HUDEP-2 (cell line): ENCODE data around the gene RNU1-4.
A peak's percentile ranks its signal among the peaks of the same experiment; 100 is the strongest.
"Not testable (repeated sequence)": the region's sequence is repeated elsewhere in the genome, so short reads cannot be mapped to it uniquely, and the experiment has no call there.

Experiments used
- DNase-seq, 76 experiments: peaks; one replicate each; lab custom pipeline; 2025; ENCODE audit not compliant: unreplicated experiment in 76 of 76; lab: John Stamatoyannopoulos, UW

The RNU1-4 gene

DNA sequence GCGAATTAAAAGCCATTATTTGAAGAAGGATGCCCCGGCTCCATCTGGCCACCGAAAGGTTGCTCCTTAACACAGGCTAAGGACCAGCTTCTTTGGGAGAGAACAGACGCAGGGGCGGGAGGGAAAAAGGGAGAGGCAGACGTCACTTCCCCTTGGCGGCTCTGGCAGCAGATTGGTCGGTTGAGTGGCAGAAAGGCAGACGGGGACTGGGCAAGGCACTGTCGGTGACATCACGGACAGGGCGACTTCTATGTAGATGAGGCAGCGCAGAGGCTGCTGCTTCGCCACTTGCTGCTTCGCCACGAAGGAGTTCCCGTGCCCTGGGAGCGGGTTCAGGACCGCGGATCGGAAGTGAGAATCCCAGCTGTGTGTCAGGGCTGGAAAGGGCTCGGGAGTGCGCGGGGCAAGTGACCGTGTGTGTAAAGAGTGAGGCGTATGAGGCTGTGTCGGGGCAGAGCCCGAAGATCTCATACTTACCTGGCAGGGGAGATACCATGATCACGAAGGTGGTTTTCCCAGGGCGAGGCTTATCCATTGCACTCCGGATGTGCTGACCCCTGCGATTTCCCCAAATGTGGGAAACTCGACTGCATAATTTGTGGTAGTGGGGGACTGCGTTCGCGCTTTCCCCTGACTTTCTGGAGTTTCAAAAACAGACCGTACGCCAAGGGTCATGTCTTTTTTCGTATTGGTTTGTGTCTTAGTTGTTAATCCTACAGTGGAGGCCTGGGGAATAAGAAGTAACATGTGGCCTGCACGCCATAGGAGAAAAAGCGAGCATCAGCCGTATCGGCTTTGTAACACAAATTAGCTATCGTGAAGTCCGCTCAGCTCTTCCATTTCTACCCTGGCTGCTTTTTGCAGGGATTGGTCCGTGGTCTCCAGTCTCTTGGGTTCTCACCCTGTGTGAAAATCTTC is at the start of gene RNU1-4:
Gene RNU1-4 (plus strand): TSS at position 470 of the 918 bp plus-strand sequence.
- not testable (repeated sequence) for DNase-seq

DNA sequence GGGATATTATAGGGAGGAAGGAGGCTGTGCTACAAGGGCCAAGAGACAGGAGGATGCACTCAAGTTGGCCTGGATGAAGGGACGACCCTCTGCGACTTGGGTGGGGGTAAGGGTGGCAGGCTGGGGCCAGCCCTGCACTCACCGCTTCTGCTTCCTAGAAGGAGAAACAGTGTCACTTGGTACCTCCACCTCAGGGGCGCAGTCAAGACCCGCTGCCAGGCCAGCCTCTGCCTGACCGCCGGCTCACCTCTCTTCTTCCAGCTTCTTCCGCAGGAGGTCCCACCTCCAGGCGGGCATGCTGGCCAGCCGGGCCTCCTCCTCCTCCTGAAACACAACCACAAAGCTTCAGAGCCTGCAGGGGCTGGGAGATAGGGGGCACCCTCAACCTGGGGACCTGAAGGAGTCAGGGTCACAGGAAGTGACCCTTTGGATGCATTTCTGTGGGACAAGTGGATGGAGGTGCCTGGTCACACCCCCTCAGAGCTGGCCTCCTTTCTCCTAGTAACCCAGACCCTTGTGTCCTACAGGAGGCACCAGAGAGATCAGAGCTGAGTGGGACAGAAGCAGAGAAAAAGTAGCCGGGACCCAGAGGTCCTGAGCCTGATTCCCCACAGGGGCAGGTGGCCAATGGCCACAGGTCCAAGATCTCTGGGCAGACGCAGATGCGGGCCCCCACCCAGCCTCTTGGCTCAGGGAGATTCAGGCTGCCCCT is 49.2 kb upstream of the RNU1-4 start:
- DNase-seq, result not testable (repeated sequence)

DNA sequence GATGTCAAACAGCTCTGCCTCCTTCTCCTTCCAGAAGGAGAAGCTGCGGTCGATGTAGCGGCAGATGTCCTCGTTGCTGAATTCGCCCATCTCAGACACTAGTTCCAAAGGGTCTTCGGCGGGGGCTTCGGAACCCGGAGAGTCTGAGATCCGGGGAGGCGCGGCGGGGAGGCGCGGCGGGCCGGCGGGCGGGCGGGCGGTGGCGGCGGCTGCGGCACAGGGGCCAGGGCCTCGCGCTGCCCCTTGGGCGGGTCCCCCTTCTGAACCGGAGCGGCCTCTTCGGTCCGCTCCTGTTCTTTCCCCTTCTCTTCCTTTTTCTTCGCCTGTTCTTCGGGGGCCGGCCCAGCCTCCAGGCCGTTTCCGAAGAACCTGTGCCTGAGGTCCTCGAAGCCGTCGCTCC is 48.0 kb upstream of the RNU1-4 start:
- not testable (repeated sequence) for DNase-seq

DNA sequence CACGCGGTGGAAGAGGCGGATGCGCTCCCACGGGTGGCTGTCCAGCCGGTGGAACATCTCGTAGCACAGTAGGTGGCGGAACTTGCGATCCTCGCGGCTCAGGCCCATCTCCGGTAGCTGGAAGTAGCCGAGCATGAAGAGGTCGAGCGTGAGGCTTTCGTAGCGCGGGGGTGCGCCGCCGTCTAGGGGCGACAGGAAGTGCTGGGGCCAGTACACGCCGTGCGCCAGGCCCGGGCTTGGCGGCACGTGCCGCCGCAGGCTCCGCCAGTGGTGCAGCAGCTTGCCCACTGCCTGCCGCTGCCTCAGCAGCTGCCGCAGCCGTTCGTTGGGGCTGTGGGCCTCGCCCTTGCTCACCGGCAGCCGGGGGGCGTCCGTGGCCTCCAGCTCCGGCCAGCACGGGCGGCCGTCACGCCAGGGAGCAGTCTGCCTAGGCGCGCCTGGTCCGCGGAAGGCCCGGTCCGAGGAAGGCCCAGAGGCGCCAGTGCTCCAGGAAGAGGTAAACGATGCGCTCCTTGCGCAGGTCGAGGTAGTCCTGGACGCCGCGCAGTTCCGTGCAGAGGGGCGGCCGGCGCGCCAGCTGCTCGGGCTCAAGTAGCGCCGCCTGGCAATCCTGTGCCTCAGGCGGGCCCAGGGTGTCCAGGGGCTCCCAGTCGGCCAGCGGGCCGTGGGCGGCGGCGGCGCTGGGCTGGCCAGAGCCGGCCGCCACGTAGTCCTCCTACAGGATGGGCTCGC is 47.4 kb upstream of the RNU1-4 start:
- not testable (repeated sequence) for DNase-seq

DNA sequence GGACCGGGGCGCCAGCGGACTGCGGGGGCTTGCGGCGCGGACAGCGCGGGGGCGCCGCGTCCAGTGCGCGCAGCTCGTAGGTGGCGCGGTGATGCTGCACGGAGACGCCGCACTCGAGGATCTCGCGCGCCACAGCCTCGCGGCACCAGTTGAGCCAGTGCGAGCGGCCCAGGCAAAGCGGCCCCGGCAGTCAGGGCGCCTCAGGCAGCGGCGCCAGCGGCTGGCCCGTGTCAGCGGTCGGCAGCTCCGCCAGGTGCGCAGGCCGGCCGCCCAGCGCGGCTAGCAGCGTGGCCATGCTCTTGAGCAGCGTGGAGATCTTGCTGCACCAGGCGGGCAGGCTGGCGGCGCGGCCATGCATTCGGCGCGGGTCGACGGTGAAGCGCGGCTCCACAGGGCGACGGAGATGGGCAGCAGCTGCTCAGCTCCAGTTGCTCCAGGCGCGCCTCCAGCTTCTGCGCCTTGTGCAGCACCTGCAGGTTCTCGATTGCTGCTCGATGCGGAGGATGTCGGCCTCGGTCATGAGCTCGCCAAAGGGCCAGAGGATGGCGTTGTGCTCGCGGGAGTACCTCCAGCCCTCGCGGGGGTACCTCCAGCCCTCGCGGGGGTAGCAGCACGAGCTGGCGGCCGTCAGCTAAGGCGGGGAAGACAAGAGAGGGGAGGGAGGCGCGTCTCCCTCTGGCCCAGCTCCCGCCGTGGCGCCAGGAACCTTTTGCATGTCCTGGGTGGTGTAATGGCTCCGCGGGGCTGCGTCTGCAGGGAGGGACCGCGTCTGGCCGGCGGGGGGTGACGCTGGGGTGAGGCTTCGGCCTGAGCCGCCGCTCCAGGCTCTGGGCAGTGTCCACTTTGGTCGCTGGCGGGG is 46.6 kb upstream of the RNU1-4 start:
- DNase-seq, result not testable (repeated sequence)

DNA sequence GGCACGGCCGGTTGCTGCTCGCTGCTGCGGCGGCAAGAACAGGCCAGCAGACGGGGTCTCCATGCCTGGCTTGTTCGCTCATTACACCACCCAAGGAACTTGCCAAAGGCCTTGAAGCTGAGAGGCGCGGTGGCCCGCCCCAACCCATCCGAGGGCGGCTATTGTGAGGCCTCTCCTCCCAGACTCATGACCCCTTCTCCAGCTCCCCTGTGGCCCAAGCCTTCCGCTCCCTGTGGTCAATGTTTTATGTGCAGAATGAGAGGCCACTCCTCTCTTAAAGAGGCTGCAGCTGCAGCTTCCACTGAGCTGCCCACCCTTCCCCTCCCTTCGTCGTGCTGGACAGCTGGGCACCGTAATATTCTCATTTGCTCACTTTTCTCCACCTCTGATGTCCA is 46.0 kb upstream of the RNU1-4 start:
- not testable (repeated sequence) for DNase-seq

DNA sequence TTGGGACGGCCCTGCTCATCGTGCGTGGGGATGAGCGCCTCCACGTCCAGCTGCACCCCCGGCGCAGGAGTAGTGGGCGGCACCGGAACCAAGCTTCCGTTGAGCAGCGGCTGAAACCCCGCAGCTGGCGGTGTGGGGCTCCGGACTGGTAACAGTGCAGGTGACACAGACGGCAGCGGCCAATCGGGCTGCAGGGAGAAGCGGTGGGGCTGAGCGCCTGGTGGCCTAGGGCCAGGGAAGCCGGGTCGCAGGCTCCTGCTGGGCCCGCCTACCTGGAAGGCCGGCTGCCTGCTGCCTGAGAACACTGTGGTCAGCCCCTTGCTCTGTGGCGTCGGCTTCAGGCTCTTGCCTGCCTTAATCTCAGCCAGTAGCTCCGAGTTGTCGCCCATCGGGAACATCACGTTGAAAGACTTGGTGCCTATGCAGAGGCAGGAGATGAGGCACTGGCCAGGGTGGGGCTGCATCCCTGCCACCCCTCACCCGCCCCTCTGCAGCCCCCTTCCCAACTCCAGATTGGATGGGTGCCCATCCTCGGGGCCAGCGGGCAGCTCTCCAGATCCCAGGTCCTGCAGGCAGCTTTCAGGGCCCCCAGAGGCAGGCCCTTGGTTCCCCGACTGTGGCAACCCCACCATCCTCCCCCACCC is 43.7 kb upstream of the RNU1-4 start:
- DNase-seq, result not testable (repeated sequence)

DNA sequence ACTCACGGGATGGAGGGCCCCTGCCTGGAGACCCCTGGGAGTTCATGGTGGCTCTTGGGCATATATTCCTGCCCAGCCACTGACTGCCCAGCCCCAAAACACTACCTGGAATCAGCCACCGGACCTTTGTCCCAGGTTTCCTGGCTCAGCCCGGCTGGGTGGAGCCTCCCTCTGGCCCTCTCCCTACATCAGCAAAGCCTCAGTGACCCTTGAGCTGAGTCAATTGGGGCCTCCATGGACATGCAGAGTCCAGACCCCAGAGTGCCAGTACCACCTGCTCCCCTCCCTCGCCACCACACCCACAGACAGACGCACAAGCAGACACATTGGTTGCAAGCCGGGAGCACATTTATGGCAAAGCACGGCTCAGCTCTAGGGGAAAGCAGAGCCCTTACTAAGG is 43.2 kb upstream of the RNU1-4 start:
- not testable (repeated sequence) for DNase-seq

DNA sequence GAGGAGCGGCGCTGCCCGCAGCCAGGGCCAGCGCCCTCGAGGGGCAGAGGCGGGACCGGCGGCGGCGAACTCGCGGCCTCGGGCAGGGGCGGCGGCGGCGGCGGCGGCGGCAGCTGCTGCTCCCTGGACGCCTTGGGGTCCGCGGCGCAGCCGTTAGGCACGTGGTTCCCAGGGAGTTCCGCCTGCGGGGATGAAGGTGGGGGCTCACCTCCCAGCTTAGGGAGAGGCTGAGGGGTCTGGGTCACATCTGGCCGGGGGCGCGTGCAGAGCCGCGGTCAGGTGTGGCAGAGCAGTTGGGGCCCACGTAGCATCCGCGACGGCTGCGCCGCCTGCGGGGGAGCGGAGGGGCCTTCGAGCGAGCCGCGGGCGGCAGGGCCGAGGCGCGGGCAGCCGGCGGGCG is 40.9 kb upstream of the RNU1-4 start:
- DNase-seq, result not testable (repeated sequence)

DNA sequence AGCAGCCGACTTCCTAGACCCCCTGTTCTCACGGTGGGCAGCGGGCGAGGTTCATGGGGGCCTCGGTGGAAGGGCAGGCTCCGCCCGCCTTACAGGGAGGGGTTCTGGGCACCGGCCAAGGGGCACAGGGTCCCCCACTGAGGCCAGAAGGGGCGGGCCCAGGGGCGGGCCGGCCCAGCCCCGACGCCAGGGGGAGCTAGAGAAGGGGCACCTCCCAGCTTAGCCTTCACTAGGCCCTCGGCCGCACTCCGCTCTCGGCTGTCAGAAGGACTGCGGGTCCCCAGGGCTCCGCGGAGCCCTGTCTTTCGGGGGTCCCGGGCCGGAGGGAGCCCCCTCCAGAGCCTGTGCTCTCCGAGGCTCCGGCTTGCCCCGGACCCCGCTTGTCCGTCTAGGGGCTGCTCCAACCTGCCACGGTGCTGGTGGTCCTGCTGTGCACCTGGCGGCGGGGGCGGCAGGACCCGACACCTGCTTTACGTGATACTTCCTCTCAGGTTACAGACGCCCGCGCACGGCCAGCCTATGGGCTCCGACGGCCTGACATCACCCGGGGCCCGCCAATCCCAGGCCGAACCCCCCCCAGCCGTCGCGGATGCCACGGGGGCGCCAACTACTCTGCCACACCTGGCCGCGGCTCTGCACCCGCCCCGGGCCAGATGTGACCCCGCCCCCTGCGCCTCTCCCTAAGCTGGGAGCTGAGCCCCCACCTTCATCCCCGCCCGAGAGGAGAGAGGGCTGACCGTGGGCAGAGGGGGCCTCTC is 40.0 kb upstream of the RNU1-4 start:
- DNase-seq, result not testable (repeated sequence)

DNA sequence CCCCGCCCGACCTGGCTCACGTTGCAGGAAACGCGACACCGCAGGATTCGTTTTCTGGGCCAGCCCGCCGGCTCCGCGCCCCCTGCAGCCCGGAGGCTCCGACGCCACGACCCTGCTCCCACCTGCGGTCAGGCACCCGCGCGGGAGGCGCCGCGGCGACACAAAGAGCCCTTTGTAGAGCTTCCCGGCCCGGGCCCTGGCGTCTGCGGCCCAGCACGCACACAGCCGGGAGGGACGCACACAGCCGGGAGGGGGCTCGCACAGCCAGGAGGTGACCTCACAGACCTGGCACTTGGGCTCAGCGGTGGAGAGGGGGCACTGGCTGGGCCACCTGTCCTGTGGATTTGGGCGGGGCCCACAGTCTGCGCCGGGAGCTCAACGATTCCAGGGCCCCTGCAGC is 39.1 kb upstream of the RNU1-4 start:
- not testable (repeated sequence) for DNase-seq

DNA sequence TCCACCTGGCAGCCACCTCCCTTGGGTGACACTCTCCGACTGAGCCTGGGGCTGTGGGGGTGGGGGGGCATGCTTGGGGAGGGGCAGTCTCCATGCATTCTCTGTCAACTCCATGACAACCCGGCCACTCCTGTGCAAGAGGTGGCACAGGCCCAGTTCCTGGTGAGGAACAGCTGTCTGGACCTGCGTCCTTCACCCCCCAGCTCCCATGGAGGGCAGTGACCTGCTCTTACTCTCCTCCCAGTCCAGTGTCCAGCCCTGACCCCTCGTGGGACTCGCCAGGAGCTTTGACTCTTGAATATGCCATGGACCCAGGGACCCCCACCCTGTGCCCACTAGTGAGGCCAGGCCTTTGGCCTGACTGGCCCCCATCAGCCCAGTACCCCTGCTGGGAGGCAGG is 38.0 kb upstream of the RNU1-4 start:
- DNase-seq, result not testable (repeated sequence)

DNA sequence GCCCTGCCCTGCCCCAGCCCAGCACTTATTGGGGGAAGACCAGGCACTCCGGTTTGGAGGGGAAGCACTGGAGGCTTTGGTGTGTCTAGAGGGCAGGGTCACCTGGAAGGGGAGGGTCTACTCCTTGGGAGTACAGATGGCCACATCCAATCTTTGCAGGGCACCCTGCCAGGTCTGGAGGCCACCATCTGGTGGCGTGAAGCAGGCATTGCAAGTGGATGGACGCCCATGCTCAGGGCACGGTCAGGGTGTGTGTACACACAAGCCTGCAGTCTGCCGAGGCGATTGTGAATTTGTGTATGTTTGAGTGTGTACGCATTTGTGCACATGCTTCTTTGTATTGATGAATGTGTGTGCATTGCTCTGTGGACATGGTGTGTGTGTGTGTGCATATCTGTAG is 37.2 kb upstream of the RNU1-4 start:
- not testable (repeated sequence) for DNase-seq

DNA sequence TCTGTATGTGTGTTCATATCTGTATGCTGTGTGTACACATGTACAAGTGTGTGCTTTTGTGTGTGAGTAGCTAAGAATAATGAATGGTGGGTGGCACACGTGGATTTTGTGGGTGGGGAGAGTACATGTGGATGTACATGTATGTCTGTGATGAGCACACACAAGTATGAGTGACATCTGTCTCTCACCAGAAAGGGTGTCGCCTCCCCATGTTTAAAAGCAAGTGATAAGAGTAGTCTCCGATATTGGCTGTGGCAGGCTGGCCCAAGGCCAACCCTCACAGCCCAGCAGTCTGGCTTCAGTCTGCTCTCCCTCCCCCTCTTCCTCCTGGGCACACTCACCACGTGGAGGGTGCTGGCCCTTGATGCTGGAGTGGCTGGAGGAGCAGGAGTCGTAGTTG is 36.7 kb upstream of the RNU1-4 start:
- DNase-seq, result peak in 21 of 76 experiments; percentile 15 to 60 (median 30)

DNA sequence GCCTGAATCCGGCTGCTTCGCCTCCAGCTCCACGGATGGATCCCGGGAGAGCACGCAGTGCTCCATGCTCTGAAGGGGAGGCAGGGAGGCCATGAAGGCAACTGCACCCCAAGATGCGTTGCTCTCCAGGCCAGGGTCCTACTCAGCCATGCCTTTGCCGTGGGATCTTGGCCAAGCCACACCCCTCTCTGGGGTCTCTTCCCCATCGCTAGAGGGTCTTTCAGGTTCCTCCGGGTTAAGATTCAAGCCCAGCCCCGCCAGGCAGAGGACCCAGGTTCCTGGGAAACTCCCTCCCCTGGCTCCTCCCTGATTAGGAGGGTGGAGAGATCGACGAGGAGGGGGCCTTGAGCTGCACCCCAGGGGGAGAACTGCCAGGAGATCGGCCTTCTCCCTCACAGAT is 36.2 kb upstream of the RNU1-4 start:
- not testable (repeated sequence) for DNase-seq

DNA sequence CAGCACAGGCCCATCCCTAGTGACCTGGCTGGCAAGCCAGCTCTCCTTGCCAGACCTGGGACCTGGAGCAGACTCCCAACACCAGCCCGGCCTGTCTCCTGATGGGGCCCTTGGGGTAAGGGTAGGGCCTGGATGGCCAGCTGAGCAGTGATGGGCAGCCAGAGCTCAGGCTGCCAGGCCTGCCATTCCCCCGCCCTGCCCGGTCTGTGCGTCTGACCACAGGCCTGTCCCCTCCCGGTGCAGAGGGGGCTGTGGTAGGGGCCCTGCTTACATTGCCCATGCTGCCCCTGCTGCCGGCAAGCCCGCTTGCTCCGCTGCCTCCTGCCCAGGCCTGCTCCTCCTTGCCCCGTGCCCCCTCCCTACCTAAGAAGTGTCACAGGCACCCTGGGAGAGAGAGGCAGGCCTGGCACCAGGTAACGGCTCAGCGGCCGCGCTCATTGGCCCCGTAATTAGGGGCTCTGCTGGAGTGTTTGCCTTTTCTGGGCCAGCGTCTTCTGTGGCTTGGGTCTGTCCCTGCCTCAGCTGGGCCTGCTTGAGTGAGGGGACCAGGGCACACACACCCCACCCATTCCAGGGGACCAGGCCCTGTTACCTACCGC is 35.7 kb upstream of the RNU1-4 start:
- DNase-seq, result not testable (repeated sequence)

DNA sequence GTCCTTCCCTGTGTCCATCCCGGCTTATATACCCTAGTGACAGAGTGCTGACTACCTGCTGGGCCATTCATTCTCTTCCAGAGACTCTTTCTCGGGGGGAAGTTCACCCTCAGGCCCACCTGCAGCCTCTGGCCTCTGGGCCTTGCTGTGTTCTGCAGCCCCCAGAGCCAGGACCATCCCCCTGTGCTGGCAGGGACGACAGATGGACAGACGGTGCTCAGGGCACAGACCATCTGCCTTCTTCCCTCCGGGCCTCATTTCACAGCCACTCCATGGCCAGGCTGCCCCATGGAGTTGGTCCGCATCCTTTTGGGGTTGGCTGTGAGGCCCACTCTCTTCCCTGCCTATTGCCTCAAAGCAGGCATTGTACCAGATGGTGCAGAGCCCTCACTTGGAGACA is 34.0 kb upstream of the RNU1-4 start:
- DNase-seq, result not testable (repeated sequence)
